ENCODE data around the gene DEFB131A. TPM values are rescaled to one million over a fixed set of nuclear protein-coding genes. Genes with fewer than 3 reads are reported as not detected.
"Not testable (repeated sequence)": the region's sequence is repeated elsewhere in the genome, so short reads cannot be mapped to it uniquely, and the experiment has no call there.

The DEFB131A gene
- total RNA-seq: not detected

GRCh38 chr4:9444114-9444513, at the start of gene DEFB131A:
TSS of gene DEFB131A (plus strand) at chr4:9444414. CDS start at chr4:9444534, 120 bp downstream.
- H3K4me1 Mint-ChIP-seq (ENCODE audit: low read depth); H3K9me3 Mint-ChIP-seq; ATAC-seq (replicated peaks in 1 of 2); H3K4me3 Mint-ChIP-seq; H3K36me3 Mint-ChIP-seq (ENCODE audit: insufficient read depth in 2 of 2); H3K27ac Mint-ChIP-seq; H3K27me3 Mint-ChIP-seq (ENCODE audit: low read depth); DNase-seq: not testable (repeated sequence)

- H3K4me3 Mint-ChIP-seq; H3K36me3 Mint-ChIP-seq (ENCODE audit: insufficient read depth in 2 of 2); H3K4me1 Mint-ChIP-seq (ENCODE audit: low read depth); H3K27ac Mint-ChIP-seq; DNase-seq; H3K9me3 Mint-ChIP-seq; ATAC-seq (replicated peaks in 1 of 2); H3K27me3 Mint-ChIP-seq (ENCODE audit: low read depth): not testable (repeated sequence)
Observed at GRCh38 chr4:9405774-9406173, 38.4 kb upstream of the DEFB131A start.

- ATAC-seq (replicated peaks in 1 of 2); H3K4me1 Mint-ChIP-seq (ENCODE audit: low read depth); H3K4me3 Mint-ChIP-seq; DNase-seq; H3K9me3 Mint-ChIP-seq; H3K27ac Mint-ChIP-seq; H3K27me3 Mint-ChIP-seq (ENCODE audit: low read depth); H3K36me3 Mint-ChIP-seq (ENCODE audit: insufficient read depth in 2 of 2): not testable (repeated sequence)
Observed at GRCh38 chr4:9406491-9406890, 37.7 kb upstream of the DEFB131A start.

GRCh38 chr4:9409793-9410192, 34.4 kb upstream of the DEFB131A start:
- Mint-ChIP-seq H3K4me1 (ENCODE audit: low read depth) (no peaks in the 10 kb centered on the region), H3K9me3 (peaks cover 3 to 5% of the 10 kb centered on the region in 2 donors), H3K4me3 (no peak overlapping the region), H3K27me3 (ENCODE audit: low read depth) (peaks cover under 1% of the 10 kb centered on the region), H3K27ac (no peak overlapping the region), H3K36me3 (ENCODE audit: insufficient read depth in 2 of 2) (no peaks in the 10 kb centered on the region)
- ATAC-seq (replicated peaks in 1 of 2): no peak
- DNase-seq: no peak

GRCh38 chr4:9421884-9422455, 22.2 kb upstream of the DEFB131A start:
- not testable (repeated sequence) for H3K4me3 Mint-ChIP-seq; H3K9me3 Mint-ChIP-seq; DNase-seq; ATAC-seq (replicated peaks in 1 of 2); H3K27me3 Mint-ChIP-seq (ENCODE audit: low read depth); H3K27ac Mint-ChIP-seq; H3K4me1 Mint-ChIP-seq (ENCODE audit: low read depth); H3K36me3 Mint-ChIP-seq (ENCODE audit: insufficient read depth in 2 of 2)

GRCh38 chr4:9425916-9426315, 18.3 kb upstream of the DEFB131A start:
- not testable (repeated sequence) for DNase-seq; H3K4me1 Mint-ChIP-seq (ENCODE audit: low read depth); H3K4me3 Mint-ChIP-seq; H3K27me3 Mint-ChIP-seq (ENCODE audit: low read depth); H3K36me3 Mint-ChIP-seq (ENCODE audit: insufficient read depth in 2 of 2); ATAC-seq (replicated peaks in 1 of 2); H3K27ac Mint-ChIP-seq; H3K9me3 Mint-ChIP-seq

- not testable (repeated sequence) for ATAC-seq (replicated peaks in 1 of 2); H3K27me3 Mint-ChIP-seq (ENCODE audit: low read depth); H3K36me3 Mint-ChIP-seq (ENCODE audit: insufficient read depth in 2 of 2); H3K4me3 Mint-ChIP-seq; H3K4me1 Mint-ChIP-seq (ENCODE audit: low read depth); H3K9me3 Mint-ChIP-seq; H3K27ac Mint-ChIP-seq; DNase-seq
Observed at GRCh38 chr4:9430061-9430460, 14.2 kb upstream of the DEFB131A start.

GRCh38 chr4:9433320-9433719, 10.9 kb upstream of the DEFB131A start:
- not testable (repeated sequence) for H3K27me3 Mint-ChIP-seq (ENCODE audit: low read depth); H3K36me3 Mint-ChIP-seq (ENCODE audit: insufficient read depth in 2 of 2); ATAC-seq (replicated peaks in 1 of 2); H3K9me3 Mint-ChIP-seq; H3K4me3 Mint-ChIP-seq; H3K4me1 Mint-ChIP-seq (ENCODE audit: low read depth); DNase-seq; H3K27ac Mint-ChIP-seq

GRCh38 chr4:9436728-9437127, 7.5 kb upstream of the DEFB131A start:
- H3K36me3 Mint-ChIP-seq (ENCODE audit: insufficient read depth in 2 of 2); H3K27ac Mint-ChIP-seq; H3K27me3 Mint-ChIP-seq (ENCODE audit: low read depth); ATAC-seq (replicated peaks in 1 of 2); DNase-seq; H3K4me3 Mint-ChIP-seq; H3K4me1 Mint-ChIP-seq (ENCODE audit: low read depth); H3K9me3 Mint-ChIP-seq: not testable (repeated sequence)

- H3K27ac Mint-ChIP-seq; H3K4me3 Mint-ChIP-seq; H3K4me1 Mint-ChIP-seq (ENCODE audit: low read depth); H3K36me3 Mint-ChIP-seq (ENCODE audit: insufficient read depth in 2 of 2); DNase-seq; ATAC-seq (replicated peaks in 1 of 2); H3K9me3 Mint-ChIP-seq; H3K27me3 Mint-ChIP-seq (ENCODE audit: low read depth): not testable (repeated sequence)
Observed at GRCh38 chr4:9442355-9442754, 1.9 kb upstream of the DEFB131A start.

GRCh38 chr4:9444681-9445080, 467 bp downstream of the DEFB131A start:
- H3K27me3 Mint-ChIP-seq (ENCODE audit: low read depth); H3K27ac Mint-ChIP-seq; H3K36me3 Mint-ChIP-seq (ENCODE audit: insufficient read depth in 2 of 2); H3K4me1 Mint-ChIP-seq (ENCODE audit: low read depth); DNase-seq; ATAC-seq (replicated peaks in 1 of 2); H3K4me3 Mint-ChIP-seq; H3K9me3 Mint-ChIP-seq: not testable (repeated sequence)

GRCh38 chr4:9452251-9452650, 8.0 kb downstream of the DEFB131A start:
- not testable (repeated sequence) for H3K36me3 Mint-ChIP-seq (ENCODE audit: insufficient read depth in 2 of 2); ATAC-seq (replicated peaks in 1 of 2); H3K4me1 Mint-ChIP-seq (ENCODE audit: low read depth); DNase-seq; H3K4me3 Mint-ChIP-seq; H3K9me3 Mint-ChIP-seq; H3K27me3 Mint-ChIP-seq (ENCODE audit: low read depth); H3K27ac Mint-ChIP-seq

GRCh38 chr4:9454284-9454683, 10.1 kb downstream of the DEFB131A start:
- not testable (repeated sequence) for H3K9me3 Mint-ChIP-seq; H3K27ac Mint-ChIP-seq; ATAC-seq (replicated peaks in 1 of 2); H3K4me3 Mint-ChIP-seq; H3K27me3 Mint-ChIP-seq (ENCODE audit: low read depth); H3K4me1 Mint-ChIP-seq (ENCODE audit: low read depth); DNase-seq; H3K36me3 Mint-ChIP-seq (ENCODE audit: insufficient read depth in 2 of 2)

GRCh38 chr4:9455046-9455445, 10.8 kb downstream of the DEFB131A start:
- H3K27ac Mint-ChIP-seq; H3K9me3 Mint-ChIP-seq; H3K4me3 Mint-ChIP-seq; H3K4me1 Mint-ChIP-seq (ENCODE audit: low read depth); ATAC-seq (replicated peaks in 1 of 2); H3K27me3 Mint-ChIP-seq (ENCODE audit: low read depth); H3K36me3 Mint-ChIP-seq (ENCODE audit: insufficient read depth in 2 of 2): not testable (repeated sequence)
- DNase-seq: peak in 1 of 2 donors; percentile 5

Data from activated T-cell treated with anti-CD3 and anti-CD28 coated beads, Interleukin-2, amount 50 U/mL, for 72 hours (primary cell).